A549 (cell line): Measurements from ENCODE around the gene TIGD3. TPM values are rescaled to one million over a fixed set of nuclear protein-coding genes. Genes with fewer than 3 reads are reported as not detected.

ENCODE experiments used
- ATAC-seq, 2 experiments: fragments of 200-7000 bp in 1 of 2; fragments of >200 bp in 1 of 2; cut with Nextera tagmentation in 1 of 2; cut with Tn5 transposase in 1 of 2; 3 replicates each; pipeline versions ENCODE4 v1.8.0 to v1.9.1; 2018 to 2020; ENCODE audit warnings: mild to moderate bottlenecking in 1 of 2, moderate library complexity in 1 of 2
- CTCF ChIA-PET: fragments of 300-600 bp; sonication (Branson Sonifier 250); formaldehyde crosslinking; extraction: SDS; loops from one replicate; lab custom pipeline; 2021; ENCODE audit warnings: antibody characterized with exemption, inconsistent platforms; lab: Yijun Ruan, JAX
- POLR2A ChIA-PET: fragments of 350-600 bp; formaldehyde crosslinking; extraction: SDS; loops from one replicate; lab custom pipeline; 2021; ENCODE audit warnings: antibody characterized with exemption, inconsistent platforms; lab: Yijun Ruan, JAX
- DNase-seq, 2 experiments: peaks; one replicate each; pipeline versions ENCODE4 v3.0.0 to v3.0.0-alpha.2; 2011 to 2016; ENCODE audit warnings: low read depth in 1 of 2, low spot score in 1 of 2
- FAIRE-seq: peaks from 2 replicates; lab custom pipeline; 2011; peaks lifted over from hg19 to GRCh38; lab: Jason Lieb, UNC
- H3K27ac ChIP-seq, 2 experiments: fragments of >200 bp; sonication (Bioruptor Twin); formaldehyde crosslinking; 3 replicates each; pipeline ENCODE4 v1.5.1; 2016 to 2017
- H3K4me1 ChIP-seq: fragments of >200 bp; sonication (Bioruptor Twin); formaldehyde crosslinking; 3 replicates; pipeline ENCODE4 v1.6.1; 2016
- H3K4me2 ChIP-seq: fragments of >200 bp; sonication (Bioruptor Twin); formaldehyde crosslinking; 3 replicates; pipeline ENCODE4 v1.6.1; 2016
- H3K4me3 ChIP-seq: fragments of >200 bp; sonication (Bioruptor Twin); formaldehyde crosslinking; 3 replicates; pipeline ENCODE4 v1.5.1; 2016
- H3K9me3 ChIP-seq: fragments of >200 bp; sonication (Bioruptor Twin); formaldehyde crosslinking; 3 replicates; pipeline ENCODE4 v1.6.1; 2016
- CHD4 ChIP-seq: fragments of 200-600 bp; sonication (generic); IDR thresholded peaks from 2 replicates; pipeline ENCODE4 v1.6.1; 2016; ENCODE audit warnings: antibody characterized with exemption, mild to moderate bottlenecking, borderline replicate concordance
- EHF ChIP-seq: fragments of 250-450 bp; sonication (Bioruptor Pico); IDR thresholded peaks from 2 replicates; pipeline ENCODE4 v1.5.0; 2020; ENCODE audit warnings: mild to moderate bottlenecking
- EHMT2 ChIP-seq: fragments of 200-600 bp; sonication (generic); IDR thresholded peaks from 2 replicates; pipeline ENCODE4 v1.6.1; 2016; ENCODE audit warnings: antibody characterized with exemption, low read depth, mild to moderate bottlenecking, moderate library complexity
- FOSB ChIP-seq: fragments of 250-450 bp; sonication (Bioruptor Pico); IDR thresholded peaks from 2 replicates; pipeline ENCODE4 v1.5.0; 2020; ENCODE audit warnings: mild to moderate bottlenecking, moderate library complexity
- FOXS1 ChIP-seq: fragments of 250-450 bp; sonication (Bioruptor Pico); IDR thresholded peaks from 2 replicates; pipeline ENCODE4 v1.5.0; 2020; ENCODE audit warnings: mild to moderate bottlenecking, moderate library complexity
- HEYL ChIP-seq: fragments of 250-450 bp; sonication (Bioruptor Pico); IDR thresholded peaks from 2 replicates; pipeline ENCODE4 v1.8.0; 2021; ENCODE audit warnings: mild to moderate bottlenecking, moderate library complexity
- HOXB13 ChIP-seq: fragments of 250-450 bp; sonication (Bioruptor Pico); IDR thresholded peaks from 2 replicates; pipeline ENCODE4 v1.5.0; 2020; ENCODE audit warnings: low read depth, mild to moderate bottlenecking, moderate library complexity
- HOXB5 ChIP-seq: fragments of 250-450 bp; sonication (Bioruptor Pico); IDR thresholded peaks from 2 replicates; pipeline ENCODE4 v1.5.0; 2020; ENCODE audit warnings: mild to moderate bottlenecking, moderate library complexity
- JUN ChIP-seq, 2 experiments: fragments of >200 bp; sonication (Bioruptor Twin); formaldehyde crosslinking; IDR thresholded peaks; 2 replicates in 1 of 2; 3 replicates in 1 of 2; pipeline ENCODE4 v1.6.1; 2016 to 2017
- KDM5A ChIP-seq: fragments of 200-600 bp; sonication (generic); IDR thresholded peaks from 2 replicates; pipeline ENCODE4 v1.6.1; 2016; ENCODE audit warnings: antibody characterized with exemption, mild to moderate bottlenecking
- NFE2L2 ChIP-seq: fragments of 150-350 bp; conservative IDR thresholded peaks from 2 replicates; pipeline ENCODE4 v1.6.1; 2014; ENCODE audit warnings: low read length
- NPAS2 ChIP-seq: fragments of 250-450 bp; sonication (Bioruptor Pico); IDR thresholded peaks from 2 replicates; pipeline ENCODE4 v1.8.0; 2022; ENCODE audit warnings: mild to moderate bottlenecking, moderate library complexity, borderline replicate concordance
- NR3C1 ChIP-seq: fragments of >200 bp; sonication (Bioruptor Twin); formaldehyde crosslinking; IDR thresholded peaks from 3 replicates; pipeline ENCODE4 v1.6.1; 2017
- PHF8 ChIP-seq: fragments of 200-600 bp; sonication (generic); IDR thresholded peaks from 2 replicates; pipeline ENCODE4 v1.6.1; 2016; ENCODE audit warnings: low read depth, mild to moderate bottlenecking, antibody characterized with exemption, moderate library complexity, borderline replicate concordance
- POLR2A ChIP-seq: IDR thresholded peaks from 2 replicates; pipeline ENCODE4 v1.6.1; 2012; ENCODE audit warnings: mild to moderate bottlenecking, low read length
- SMC3 ChIP-seq: fragments of >200 bp; sonication (Bioruptor Twin); formaldehyde crosslinking; IDR thresholded peaks from 3 replicates; pipeline ENCODE4 v1.6.1; 2018; ENCODE audit warnings: inconsistent platforms
- SREBF2 ChIP-seq: fragments of 450-650 bp; IDR thresholded peaks from 2 replicates; pipeline ENCODE4 v1.6.1; 2014; ENCODE audit warnings: mild to moderate bottlenecking, moderate library complexity
- TP53 ChIP-seq: fragments of 250-450 bp; sonication (Bioruptor Pico); IDR thresholded peaks from 2 replicates; pipeline ENCODE4 v1.5.0; 2021; ENCODE audit warnings: mild to moderate bottlenecking, moderate library complexity
- USF2 ChIP-seq: fragments of 450-650 bp; IDR thresholded peaks from 2 replicates; pipeline ENCODE4 v1.6.1; 2014; ENCODE audit warnings: antibody characterized with exemption
- ZNF302 ChIP-seq: fragments of 250-450 bp; sonication (Bioruptor Pico); IDR thresholded peaks from 2 replicates; pipeline ENCODE4 v1.9.0; 2021; ENCODE audit warnings: inconsistent platforms, mild to moderate bottlenecking, moderate library complexity
- WGBS: methylation state at CpG from one replicate; pipeline ENCODE4 v1.1.6; 2017; ENCODE audit errors: missing lambda C conversion rate; 5-methylcytosine and 5-hydroxymethylcytosine counted together
- polyA plus RNA-seq, 4 experiments: library from polyadenylated mRNA; depleted of rRNA in 3 of 4; stranded (reverse); fragments of >200 nt; fragmentation: RNase III in 1 of 4; extraction: RNeasy Plus Mini Kit Qiagen cat#74134 plus additional on column Dnase treatment in 1 of 4; gene quantifications; 2 replicates in 3 of 4; 3 replicates in 1 of 4; pipeline ENCODE4 v1.2.3, GENCODE V29; 2011 to 2017
- TF ChIP-seq, protein P1 (sequence below): IDR thresholded peaks from 2 replicates; pipeline ENCODE4 v1.6.1; 2012
- TF ChIP-seq, protein P2 (sequence below): IDR thresholded peaks from 2 replicates; pipeline ENCODE4 v1.6.1; 2012; ENCODE audit warnings: low read depth, borderline replicate concordance
- TF ChIP-seq, protein P3 (sequence below): fragments of 150-350 bp; IDR thresholded peaks from 2 replicates; pipeline ENCODE4 v1.6.1; 2014; ENCODE audit warnings: low read depth, mild to moderate bottlenecking, low read length
- TF ChIP-seq, protein P4 (sequence below): fragments of 250-450 bp; sonication (Bioruptor Pico); IDR thresholded peaks from 2 replicates; pipeline ENCODE4 v1.5.0; 2020; ENCODE audit warnings: low read depth, mild to moderate bottlenecking, moderate library complexity

The TIGD3 gene
- polyA plus RNA-seq, 2 of the 4 experiments (the other 2 are of a cell fraction): 0.37 to 0.66 TPM

- CTCF ChIA-PET: interaction anchor here (0.7 to 14.2 kb wide), 7 partner anchors 11 to 204 kb away, joined by 3 to 208 read pairs (median 4); partner anchors contain the start of gene NEAT1
- TF ChIP-seq PHF8: peak; percentile 39; the same call in 1 of the 2 replicates
- peak in 1 of 2 experiments; percentile 69; a peak in 2 of 5 replicates for TF ChIP-seq JUN (IDR thresholded peaks at IDR 0.05)
- TF ChIP-seq NR3C1: no peak
- TF ChIP-seq FOSB (CRISPR knock-in tag): no peak
- peak; percentile 0; the same call in 1 of the 2 replicates for TF ChIP-seq CHD4
- no peak for TF ChIP-seq KDM5A
- TF ChIP-seq EHF (CRISPR knock-in tag): peak; percentile 92
- TF ChIP-seq HEYL: peak; percentile 62; the same call in 1 of the 2 replicates
- TF ChIP-seq HOXB13 (CRISPR knock-in tag): peak; percentile 94
- no peak for TF ChIP-seq USF2
- peak; percentile 75 for TF ChIP-seq POLR2A
- no peak for TF ChIP-seq SREBF2
- peak; percentile 77; the same call in 1 of the 2 replicates for TF ChIP-seq FOXS1
- no peak for TF ChIP-seq SMC3
- TF ChIP-seq TP53 (CRISPR knock-in tag): peak; percentile 46; the same call in 1 of the 2 replicates
- no peak for TF ChIP-seq NFE2L2
- TF ChIP-seq ZNF302 (CRISPR knock-in tag): peak; percentile 60; the same call in 1 of the 2 replicates
- TF ChIP-seq HOXB5 (CRISPR knock-in tag): peak; percentile 90
- TF ChIP-seq, protein P1, sequence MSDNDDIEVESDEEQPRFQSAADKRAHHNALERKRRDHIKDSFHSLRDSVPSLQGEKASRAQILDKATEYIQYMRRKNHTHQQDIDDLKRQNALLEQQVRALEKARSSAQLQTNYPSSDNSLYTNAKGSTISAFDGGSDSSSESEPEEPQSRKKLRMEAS: peak; percentile 93
- TF ChIP-seq NPAS2 (CRISPR knock-in tag): 0 out of 2 replicates have a peak, but pooled peaks have one; percentile 24
- TF ChIP-seq, protein P2, sequence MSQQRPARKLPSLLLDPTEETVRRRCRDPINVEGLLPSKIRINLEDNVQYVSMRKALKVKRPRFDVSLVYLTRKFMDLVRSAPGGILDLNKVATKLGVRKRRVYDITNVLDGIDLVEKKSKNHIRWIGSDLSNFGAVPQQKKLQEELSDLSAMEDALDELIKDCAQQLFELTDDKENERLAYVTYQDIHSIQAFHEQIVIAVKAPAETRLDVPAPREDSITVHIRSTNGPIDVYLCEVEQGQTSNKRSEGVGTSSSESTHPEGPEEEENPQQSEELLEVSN: peak; percentile 91
- TF ChIP-seq, protein P3, sequence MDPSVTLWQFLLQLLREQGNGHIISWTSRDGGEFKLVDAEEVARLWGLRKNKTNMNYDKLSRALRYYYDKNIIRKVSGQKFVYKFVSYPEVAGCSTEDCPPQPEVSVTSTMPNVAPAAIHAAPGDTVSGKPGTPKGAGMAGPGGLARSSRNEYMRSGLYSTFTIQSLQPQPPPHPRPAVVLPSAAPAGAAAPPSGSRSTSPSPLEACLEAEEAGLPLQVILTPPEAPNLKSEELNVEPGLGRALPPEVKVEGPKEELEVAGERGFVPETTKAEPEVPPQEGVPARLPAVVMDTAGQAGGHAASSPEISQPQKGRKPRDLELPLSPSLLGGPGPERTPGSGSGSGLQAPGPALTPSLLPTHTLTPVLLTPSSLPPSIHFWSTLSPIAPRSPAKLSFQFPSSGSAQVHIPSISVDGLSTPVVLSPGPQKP: no peak
- no peak for TF ChIP-seq EHMT2
- TF ChIP-seq, protein P4, sequence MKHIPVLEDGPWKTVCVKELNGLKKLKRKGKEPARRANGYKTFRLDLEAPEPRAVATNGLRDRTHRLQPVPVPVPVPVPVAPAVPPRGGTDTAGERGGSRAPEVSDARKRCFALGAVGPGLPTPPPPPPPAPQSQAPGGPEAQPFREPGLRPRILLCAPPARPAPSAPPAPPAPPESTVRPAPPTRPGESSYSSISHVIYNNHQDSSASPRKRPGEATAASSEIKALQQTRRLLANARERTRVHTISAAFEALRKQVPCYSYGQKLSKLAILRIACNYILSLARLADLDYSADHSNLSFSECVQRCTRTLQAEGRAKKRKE (CRISPR knock-in tag): peak; percentile 74
- FAIRE-seq: no peak
- Histone ChIP-seq H3K27ac (peak within 1 kb of the TSS; percentile 93 to 99), H3K4me1 (peaks cover 79% of the 10 kb centered on the region), H3K9me3 (no peaks in the 10 kb centered on the region), H3K4me3 (peak within 1 kb of the TSS; percentile 72), H3K4me2 (peak within 1 kb of the TSS; percentile 79)
- ATAC-seq: peak; percentile 17 to 52; a peak in 4 of 6 replicates
- WGBS: 0% methylated on average over 29 of the region's 76 CpGs
- DNase-seq: peak; percentile 70 to 82
- POLR2A ChIA-PET: interaction anchor here (1.0 to 1.7 kb wide), 3 partner anchors 30 to 37 kb away, joined by 4 to 8 read pairs (median 7); partner anchors contain the start of gene NEAT1
Measured at GRCh38 chr11:65386307-65387140, 32.0 kb downstream of the TIGD3 start, which contains the start of gene FRMD8. TSS of gene FRMD8 (plus strand) at chr11:65386637. CDS start at chr11:65387037, 400 bp downstream.
